Measurements from ENCODE around the gene SFTPB.
"Not testable (repeated sequence)": the region's sequence is repeated elsewhere in the genome, so short reads cannot be mapped to it uniquely, and the experiment has no call there.

GRCh38 chr2:85617723-85618122 lies 50.3 kb downstream of the SFTPB start:
- TF ChIP-seq, protein P1, sequence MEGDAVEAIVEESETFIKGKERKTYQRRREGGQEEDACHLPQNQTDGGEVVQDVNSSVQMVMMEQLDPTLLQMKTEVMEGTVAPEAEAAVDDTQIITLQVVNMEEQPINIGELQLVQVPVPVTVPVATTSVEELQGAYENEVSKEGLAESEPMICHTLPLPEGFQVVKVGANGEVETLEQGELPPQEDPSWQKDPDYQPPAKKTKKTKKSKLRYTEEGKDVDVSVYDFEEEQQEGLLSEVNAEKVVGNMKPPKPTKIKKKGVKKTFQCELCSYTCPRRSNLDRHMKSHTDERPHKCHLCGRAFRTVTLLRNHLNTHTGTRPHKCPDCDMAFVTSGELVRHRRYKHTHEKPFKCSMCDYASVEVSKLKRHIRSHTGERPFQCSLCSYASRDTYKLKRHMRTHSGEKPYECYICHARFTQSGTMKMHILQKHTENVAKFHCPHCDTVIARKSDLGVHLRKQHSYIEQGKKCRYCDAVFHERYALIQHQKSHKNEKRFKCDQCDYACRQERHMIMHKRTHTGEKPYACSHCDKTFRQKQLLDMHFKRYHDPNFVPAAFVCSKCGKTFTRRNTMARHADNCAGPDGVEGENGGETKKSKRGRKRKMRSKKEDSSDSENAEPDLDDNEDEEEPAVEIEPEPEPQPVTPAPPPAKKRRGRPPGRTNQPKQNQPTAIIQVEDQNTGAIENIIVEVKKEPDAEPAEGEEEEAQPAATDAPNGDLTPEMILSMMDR (IDR thresholded peaks at IDR 0.05; ENCODE audit: low read depth, low read length): not testable (repeated sequence)
- not testable (repeated sequence) for TF ChIP-seq EZH2phosphoT487 (IDR thresholded peaks at IDR 0.05; ENCODE audit: low read depth)
